Measurements from ENCODE around the gene CAPN10.

CAPN10 gene

DNA sequence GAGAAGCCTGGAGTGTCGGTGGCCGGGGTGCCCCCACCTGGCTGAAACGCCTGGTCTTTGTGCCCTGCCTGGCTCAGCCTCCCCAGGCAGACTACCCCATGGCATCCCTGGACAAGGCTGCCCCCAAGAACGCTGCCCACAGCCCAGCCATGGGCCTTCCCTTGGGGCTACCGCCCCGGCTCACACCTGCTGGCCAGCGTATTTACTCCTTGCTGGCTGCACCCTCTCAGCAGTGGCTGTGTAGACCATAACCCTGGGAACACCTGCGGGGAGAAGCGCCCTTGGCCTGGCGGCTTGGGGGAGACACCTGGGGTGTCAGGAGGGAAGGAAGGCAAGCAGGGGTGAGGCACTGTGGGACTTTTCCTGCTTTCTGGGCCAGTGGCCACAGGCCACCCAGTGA is 17.3 kb downstream of the CAPN10 start:
- no peak for DNase-seq
- Histone ChIP-seq H3K4me1 (ENCODE audit: control insufficient read depth, insufficient read depth, low read length, poor library complexity, severe bottlenecking) (no peaks in the 10 kb centered on the region), H3K9me3 (ENCODE audit: control insufficient read depth, low read length) (no peaks in the 10 kb centered on the region), H3K4me3 (ENCODE audit: insufficient read depth, low read depth, low read length, poor library complexity, severe bottlenecking) (no peak overlapping the region), H3K27me3 (replicated peaks; ENCODE audit: control insufficient read depth, insufficient read depth, low read length, poor library complexity, severe bottlenecking) (no peaks in the 10 kb centered on the region), H3K27ac (ENCODE audit: insufficient read depth, low read length, poor library complexity, severe bottlenecking) (no peak overlapping the region), H3K36me3 (ENCODE audit: control insufficient read depth, insufficient read depth, low read length) (peaks cover 14% of the 10 kb centered on the region)

DNA sequence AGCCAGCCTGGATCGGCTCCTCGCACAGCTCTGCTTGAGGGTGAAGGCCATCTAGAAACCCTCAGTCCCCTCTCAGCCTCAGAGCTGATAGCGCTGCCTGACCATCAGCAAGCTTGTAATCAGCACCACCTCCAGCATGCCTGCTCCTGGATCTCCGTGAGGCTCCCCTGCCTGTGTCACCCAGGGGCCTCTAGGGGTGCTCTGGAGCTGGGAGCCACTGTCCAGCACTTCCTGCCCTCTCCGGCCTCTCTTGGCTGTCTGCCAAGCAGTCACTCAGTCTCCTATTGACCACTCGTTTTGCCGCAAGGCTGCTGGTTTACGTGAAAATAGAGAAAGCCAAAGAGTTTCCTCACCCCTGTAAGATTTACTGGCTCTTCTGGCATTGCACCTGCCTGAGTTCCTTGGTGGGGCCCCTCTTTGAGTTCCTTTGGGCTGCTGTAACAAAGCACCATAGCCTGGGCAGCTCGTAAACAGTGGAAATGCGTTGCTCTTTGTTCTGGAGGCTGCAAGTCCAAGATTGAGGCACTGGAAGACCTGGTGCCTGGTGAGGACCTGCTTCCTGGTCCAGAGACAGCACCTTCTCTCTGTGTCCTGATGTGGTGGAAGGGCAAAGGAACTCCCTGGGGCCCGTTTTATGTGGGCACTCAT is 17.9 kb downstream of the CAPN10 start:
- Histone ChIP-seq H3K4me3 (ENCODE audit: insufficient read depth, low read depth, low read length, poor library complexity, severe bottlenecking) (no peak overlapping the region), H3K27me3 (replicated peaks; ENCODE audit: control insufficient read depth, insufficient read depth, low read length, poor library complexity, severe bottlenecking) (no peaks in the 10 kb centered on the region), H3K4me1 (ENCODE audit: control insufficient read depth, insufficient read depth, low read length, poor library complexity, severe bottlenecking) (no peaks in the 10 kb centered on the region), H3K9me3 (ENCODE audit: control insufficient read depth, low read length) (no peaks in the 10 kb centered on the region), H3K27ac (ENCODE audit: insufficient read depth, low read length, poor library complexity, severe bottlenecking) (no peak overlapping the region), H3K36me3 (ENCODE audit: control insufficient read depth, insufficient read depth, low read length) (peaks cover 8% of the 10 kb centered on the region)
- DNase-seq: no peak

GRCh38 chr2:240604939-240605716 is 18.6 kb downstream of the CAPN10 start:
- Histone ChIP-seq H3K4me3 (ENCODE audit: insufficient read depth, low read depth, low read length, poor library complexity, severe bottlenecking) (no peak overlapping the region), H3K36me3 (ENCODE audit: control insufficient read depth, insufficient read depth, low read length) (peaks cover 2% of the 10 kb centered on the region), H3K4me1 (ENCODE audit: control insufficient read depth, insufficient read depth, low read length, poor library complexity, severe bottlenecking) (no peaks in the 10 kb centered on the region), H3K9me3 (ENCODE audit: control insufficient read depth, low read length) (no peaks in the 10 kb centered on the region), H3K27me3 (replicated peaks; ENCODE audit: control insufficient read depth, insufficient read depth, low read length, poor library complexity, severe bottlenecking) (no peaks in the 10 kb centered on the region), H3K27ac (ENCODE audit: insufficient read depth, low read length, poor library complexity, severe bottlenecking) (no peak overlapping the region)
- no peak for DNase-seq

- DNase-seq: no peak
- H3K36me3 ChIP-seq (ENCODE audit: control insufficient read depth, insufficient read depth, low read length): no peaks in the 10 kb centered on the region
- H3K4me3 ChIP-seq (ENCODE audit: insufficient read depth, low read depth, low read length, poor library complexity, severe bottlenecking): no peak overlapping the region
- H3K27ac ChIP-seq (ENCODE audit: insufficient read depth, low read length, poor library complexity, severe bottlenecking): no peak overlapping the region
- H3K9me3 ChIP-seq (ENCODE audit: control insufficient read depth, low read length): no peaks in the 10 kb centered on the region
- no peaks in the 10 kb centered on the region for H3K4me1 ChIP-seq (ENCODE audit: control insufficient read depth, insufficient read depth, low read length, poor library complexity, severe bottlenecking)
- H3K27me3 ChIP-seq (replicated peaks; ENCODE audit: control insufficient read depth, insufficient read depth, low read length, poor library complexity, severe bottlenecking): no peaks in the 10 kb centered on the region
These were observed 19.6 kb downstream of the CAPN10 start for GRCh38 chr2:240605867-240606743.

DNA sequence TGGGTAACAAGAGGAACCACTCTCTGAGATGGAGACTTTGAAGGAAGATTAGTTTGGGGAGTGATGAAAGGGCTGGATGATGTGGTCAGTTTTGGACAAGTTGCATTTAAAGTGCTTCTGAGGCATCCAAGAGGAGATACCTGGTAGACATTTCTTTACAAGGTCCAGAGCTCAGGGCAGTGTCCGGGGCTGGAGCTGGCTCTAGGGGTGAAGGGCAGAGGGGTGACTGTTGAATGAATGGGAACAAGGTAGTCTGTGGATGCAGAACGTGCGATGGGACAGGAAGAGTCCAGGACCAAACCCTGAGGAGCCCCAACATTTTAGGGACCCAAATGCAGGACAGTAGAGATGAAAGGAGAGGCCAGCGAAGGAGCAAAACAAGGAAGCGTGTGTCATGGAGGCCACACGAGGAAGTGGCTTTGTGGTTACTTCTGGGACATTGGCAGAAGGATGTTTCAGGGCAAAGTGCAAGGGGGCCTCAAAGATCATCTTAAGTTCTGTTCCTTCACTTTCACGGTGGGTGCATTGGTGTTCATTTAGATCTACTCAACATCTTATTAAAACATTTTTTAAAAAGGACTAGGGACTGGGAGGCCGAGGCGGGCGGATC is 25.2 kb downstream of the CAPN10 start:
- no peak for DNase-seq

DNA sequence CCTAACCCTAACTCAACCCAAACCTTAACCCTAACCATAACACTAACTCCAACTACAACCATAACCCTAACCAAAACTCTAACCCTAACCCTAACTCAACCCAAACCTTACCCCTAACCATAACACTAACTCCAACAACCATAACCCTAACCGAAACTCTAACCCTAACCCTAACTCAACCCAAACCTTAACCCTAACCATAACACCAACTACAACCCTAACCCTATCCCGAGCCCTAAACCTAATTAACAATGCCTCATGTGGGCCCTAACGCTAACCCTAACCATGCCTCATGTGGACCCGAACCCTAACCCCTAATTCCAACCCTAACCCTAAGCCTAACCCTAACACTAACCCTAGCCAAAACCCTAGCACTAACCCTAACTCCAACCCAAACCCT is 27.2 kb downstream of the CAPN10 start:
- Histone ChIP-seq H3K4me1 (ENCODE audit: control insufficient read depth, insufficient read depth, low read length, poor library complexity, severe bottlenecking) (peaks cover 3% of the 10 kb centered on the region), H3K4me3 (ENCODE audit: insufficient read depth, low read depth, low read length, poor library complexity, severe bottlenecking) (no peak overlapping the region), H3K27me3 (replicated peaks; ENCODE audit: control insufficient read depth, insufficient read depth, low read length, poor library complexity, severe bottlenecking) (no peaks in the 10 kb centered on the region), H3K27ac (ENCODE audit: insufficient read depth, low read length, poor library complexity, severe bottlenecking) (no peak overlapping the region), H3K36me3 (ENCODE audit: control insufficient read depth, insufficient read depth, low read length) (no peaks in the 10 kb centered on the region), H3K9me3 (ENCODE audit: control insufficient read depth, low read length) (no peaks in the 10 kb centered on the region)
- no peak for DNase-seq

More for the DNA sequence above, 25.2 kb downstream of the CAPN10 start:
- H3K36me3 ChIP-seq (ENCODE audit: control insufficient read depth, insufficient read depth, low read length): no peaks in the 10 kb centered on the region
- H3K4me1 ChIP-seq (ENCODE audit: control insufficient read depth, insufficient read depth, low read length, poor library complexity, severe bottlenecking): peaks cover 3% of the 10 kb centered on the region
- H3K27me3 ChIP-seq (replicated peaks; ENCODE audit: control insufficient read depth, insufficient read depth, low read length, poor library complexity, severe bottlenecking): no peaks in the 10 kb centered on the region
- no peaks in the 10 kb centered on the region for H3K9me3 ChIP-seq (ENCODE audit: control insufficient read depth, low read length)
- H3K4me3 ChIP-seq (ENCODE audit: insufficient read depth, low read depth, low read length, poor library complexity, severe bottlenecking): no peak overlapping the region
- no peak overlapping the region for H3K27ac ChIP-seq (ENCODE audit: insufficient read depth, low read length, poor library complexity, severe bottlenecking)

- Histone ChIP-seq H3K9me3 (ENCODE audit: control insufficient read depth, low read length) (no peaks in the 10 kb centered on the region), H3K27me3 (replicated peaks; ENCODE audit: control insufficient read depth, insufficient read depth, low read length, poor library complexity, severe bottlenecking) (no peaks in the 10 kb centered on the region), H3K36me3 (ENCODE audit: control insufficient read depth, insufficient read depth, low read length) (no peaks in the 10 kb centered on the region), H3K4me1 (ENCODE audit: control insufficient read depth, insufficient read depth, low read length, poor library complexity, severe bottlenecking) (peaks cover 3% of the 10 kb centered on the region), H3K4me3 (ENCODE audit: insufficient read depth, low read depth, low read length, poor library complexity, severe bottlenecking) (no peak overlapping the region), H3K27ac (ENCODE audit: insufficient read depth, low read length, poor library complexity, severe bottlenecking) (no peak overlapping the region)
- no peak for DNase-seq
These were observed 27.9 kb downstream of the CAPN10 start for GRCh38 chr2:240614391-240614790.

DNA sequence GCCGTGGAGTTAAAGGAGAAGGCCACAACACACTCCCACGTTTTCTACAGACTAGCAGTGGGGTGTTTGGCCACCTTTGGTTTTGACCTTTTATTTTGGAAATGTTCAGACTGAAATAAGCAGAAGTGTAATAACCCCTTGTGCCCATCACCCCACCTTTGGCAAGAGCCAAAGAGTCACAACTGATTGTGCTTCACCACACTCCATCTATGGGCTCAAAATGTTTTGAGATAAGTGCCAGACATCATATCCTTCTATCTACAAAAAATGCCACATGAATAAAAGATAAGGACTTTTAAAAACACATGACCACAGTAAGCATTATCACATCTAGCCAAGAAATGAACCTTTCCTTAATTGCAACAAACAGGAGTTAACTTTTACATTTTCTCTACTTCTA is 28.9 kb downstream of the CAPN10 start:
- peaks cover 4% of the 10 kb centered on the region for H3K4me1 ChIP-seq (ENCODE audit: control insufficient read depth, insufficient read depth, low read length, poor library complexity, severe bottlenecking)
- no peaks in the 10 kb centered on the region for H3K9me3 ChIP-seq (ENCODE audit: control insufficient read depth, low read length)
- H3K4me3 ChIP-seq (ENCODE audit: insufficient read depth, low read depth, low read length, poor library complexity, severe bottlenecking): no peak overlapping the region

DNA sequence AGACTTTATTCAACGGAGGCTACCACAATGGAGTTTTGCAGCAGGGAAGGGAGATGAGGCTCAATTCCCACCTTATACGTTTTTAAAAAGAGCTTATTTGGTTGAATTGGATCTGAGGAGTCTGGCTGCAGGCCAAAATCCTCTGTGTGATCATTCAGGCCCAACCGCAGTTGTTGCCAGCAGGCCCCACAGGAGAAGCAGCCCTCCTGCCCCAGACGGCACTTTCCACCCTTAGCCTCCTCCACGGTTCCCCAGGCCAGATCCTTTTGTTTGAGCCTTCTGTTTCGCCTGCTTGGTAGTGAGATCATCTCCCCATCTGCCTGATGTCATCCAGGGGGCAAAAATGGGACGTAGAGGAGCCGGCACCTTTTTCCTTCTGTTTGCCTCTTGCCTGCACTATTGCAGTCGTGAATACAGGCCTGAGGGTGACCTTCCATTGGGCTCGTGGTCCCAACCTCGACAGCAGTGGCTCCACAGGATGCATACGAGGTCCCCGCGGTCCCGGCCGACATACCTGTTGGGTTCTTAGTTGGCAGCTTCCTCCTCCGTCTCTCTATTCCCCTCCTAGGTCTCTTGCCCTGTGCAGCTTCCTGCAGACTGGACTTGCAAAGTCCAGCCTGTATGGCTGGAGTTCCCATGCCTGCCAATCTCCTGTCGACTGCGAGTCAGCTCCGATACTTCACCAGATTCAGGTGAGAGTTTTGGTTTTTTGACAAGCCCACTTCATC is 29.4 kb downstream of the CAPN10 start:
- H3K36me3 ChIP-seq (ENCODE audit: control insufficient read depth, insufficient read depth, low read length): no peaks in the 10 kb centered on the region
- no peak overlapping the region for H3K4me3 ChIP-seq (ENCODE audit: insufficient read depth, low read depth, low read length, poor library complexity, severe bottlenecking)
- DNase-seq: no peak
- H3K9me3 ChIP-seq (ENCODE audit: control insufficient read depth, low read length): no peaks in the 10 kb centered on the region
- peaks cover 10% of the 10 kb centered on the region for H3K4me1 ChIP-seq (ENCODE audit: control insufficient read depth, insufficient read depth, low read length, poor library complexity, severe bottlenecking)
- H3K27me3 ChIP-seq (replicated peaks; ENCODE audit: control insufficient read depth, insufficient read depth, low read length, poor library complexity, severe bottlenecking): no peaks in the 10 kb centered on the region
- H3K27ac ChIP-seq (ENCODE audit: insufficient read depth, low read length, poor library complexity, severe bottlenecking): no peak overlapping the region

More for the DNA sequence above, 28.9 kb downstream of the CAPN10 start:
- no peak for DNase-seq
- no peaks in the 10 kb centered on the region for H3K36me3 ChIP-seq (ENCODE audit: control insufficient read depth, insufficient read depth, low read length)
- no peak overlapping the region for H3K27ac ChIP-seq (ENCODE audit: insufficient read depth, low read length, poor library complexity, severe bottlenecking)
- no peaks in the 10 kb centered on the region for H3K27me3 ChIP-seq (replicated peaks; ENCODE audit: control insufficient read depth, insufficient read depth, low read length, poor library complexity, severe bottlenecking)
